ENCODE results near the gene PDXDC1.
A peak's percentile ranks its signal among the peaks of the same experiment; 100 is the strongest.
"Not testable (repeated sequence)": the region's sequence is repeated elsewhere in the genome, so short reads cannot be mapped to it uniquely, and the experiment has no call there.

Gene PDXDC1

DNA sequence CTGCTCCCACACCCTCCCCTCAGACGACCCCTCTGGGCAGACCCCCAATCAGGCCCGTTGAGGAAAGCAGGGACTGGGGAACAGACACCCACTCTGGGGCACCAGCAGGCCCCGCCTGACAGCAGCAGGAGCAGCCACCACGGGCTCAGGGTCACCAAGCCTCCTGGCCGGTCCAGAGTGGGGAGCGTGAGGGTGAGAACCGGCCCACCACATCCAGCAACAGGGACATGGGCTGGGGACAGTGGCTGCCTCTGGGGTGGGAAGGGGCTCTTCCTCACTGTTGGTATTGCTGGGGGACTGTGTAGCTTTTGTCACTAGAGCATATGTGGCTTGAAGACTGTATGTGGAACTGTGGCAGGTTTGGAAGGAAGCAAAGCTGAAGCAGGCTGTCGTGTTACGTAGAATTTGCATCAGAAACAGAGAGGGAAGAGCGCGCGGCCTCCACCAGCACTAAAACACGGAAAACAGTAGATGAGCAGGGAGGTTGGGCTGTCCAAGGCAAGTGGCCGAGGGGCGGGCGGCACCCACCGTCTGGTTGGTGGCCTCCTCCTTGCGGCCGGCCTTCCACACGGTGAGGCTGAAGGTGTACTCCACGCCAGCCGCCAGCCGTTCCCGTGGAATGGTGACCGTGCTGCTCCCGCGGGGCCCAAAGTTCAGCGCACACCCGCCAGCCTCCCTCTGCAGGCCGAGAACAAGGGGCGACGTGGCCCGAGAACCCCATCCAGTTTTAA, 160.1 kb downstream of the PDXDC1 start:
- not testable (repeated sequence) for H3K4me3 ChIP-seq (ENCODE audit: low read length); DNase-seq (ENCODE audit: low read depth)

DNA sequence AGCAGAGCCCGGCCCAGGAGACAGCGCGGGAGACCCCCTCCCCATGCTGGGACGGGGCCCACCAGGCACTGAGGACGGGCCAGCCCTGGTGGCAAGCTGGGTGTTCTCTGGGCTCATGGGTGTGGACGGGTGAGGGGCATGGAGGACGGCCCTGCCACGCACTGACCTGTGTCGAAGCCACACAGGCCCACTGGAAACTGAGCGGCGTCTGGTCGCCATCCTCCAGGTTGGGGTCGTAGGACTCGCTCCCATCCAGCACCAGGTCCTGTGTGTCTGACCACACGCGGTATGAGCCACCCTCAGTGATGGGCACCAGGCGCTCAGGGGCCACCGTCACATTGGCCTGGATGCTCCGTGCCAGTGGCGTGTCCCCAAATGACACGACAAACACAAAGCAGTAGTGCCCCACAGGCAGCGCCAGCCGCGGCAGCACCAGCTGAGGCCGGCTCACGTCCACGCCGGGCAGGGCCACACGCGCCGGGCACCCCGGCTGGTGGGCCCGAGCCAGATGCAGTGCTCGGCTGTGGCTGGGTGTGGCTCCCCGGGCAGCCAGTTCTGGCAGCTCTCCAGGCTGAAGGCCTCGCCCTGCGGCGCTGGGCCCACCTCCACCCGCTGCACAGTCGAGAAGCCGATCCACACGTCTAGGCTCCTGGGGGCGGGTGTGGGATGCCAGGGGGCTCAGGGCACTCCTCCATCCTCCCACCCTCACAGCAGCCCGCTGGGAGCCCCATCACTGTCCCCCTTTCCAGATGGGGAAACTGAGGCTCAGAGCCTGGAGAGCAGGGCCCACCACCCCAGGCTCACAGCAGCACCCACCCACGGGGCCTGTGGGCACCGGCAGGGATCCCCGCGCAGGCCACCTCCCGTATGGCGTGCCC, 160.9 kb downstream of the PDXDC1 start:
- H3K4me3 ChIP-seq (ENCODE audit: low read length); DNase-seq (ENCODE audit: low read depth): not testable (repeated sequence)

DNA sequence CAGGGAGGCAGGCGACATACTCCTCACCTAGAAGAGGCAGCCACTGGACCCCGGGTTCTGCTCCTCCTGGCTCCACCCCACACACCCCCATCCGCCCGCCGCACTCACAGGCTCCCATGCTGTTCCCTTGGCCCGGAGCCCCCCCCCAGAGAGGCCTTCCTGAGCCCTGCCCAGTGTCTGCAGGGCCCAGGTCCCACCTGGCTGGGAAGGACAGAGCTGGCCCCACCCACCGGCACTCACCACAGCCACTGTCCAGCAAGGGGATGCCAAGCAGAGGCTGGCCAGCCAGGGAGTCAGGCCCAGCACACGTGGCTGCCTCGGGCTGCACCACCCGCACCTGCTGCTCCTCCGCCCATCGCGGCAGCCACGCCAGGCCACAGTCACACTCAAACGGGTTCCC, 162.7 kb downstream of the PDXDC1 start:
- not testable (repeated sequence) for H3K4me3 ChIP-seq (ENCODE audit: low read length); DNase-seq (ENCODE audit: low read depth)

DNA sequence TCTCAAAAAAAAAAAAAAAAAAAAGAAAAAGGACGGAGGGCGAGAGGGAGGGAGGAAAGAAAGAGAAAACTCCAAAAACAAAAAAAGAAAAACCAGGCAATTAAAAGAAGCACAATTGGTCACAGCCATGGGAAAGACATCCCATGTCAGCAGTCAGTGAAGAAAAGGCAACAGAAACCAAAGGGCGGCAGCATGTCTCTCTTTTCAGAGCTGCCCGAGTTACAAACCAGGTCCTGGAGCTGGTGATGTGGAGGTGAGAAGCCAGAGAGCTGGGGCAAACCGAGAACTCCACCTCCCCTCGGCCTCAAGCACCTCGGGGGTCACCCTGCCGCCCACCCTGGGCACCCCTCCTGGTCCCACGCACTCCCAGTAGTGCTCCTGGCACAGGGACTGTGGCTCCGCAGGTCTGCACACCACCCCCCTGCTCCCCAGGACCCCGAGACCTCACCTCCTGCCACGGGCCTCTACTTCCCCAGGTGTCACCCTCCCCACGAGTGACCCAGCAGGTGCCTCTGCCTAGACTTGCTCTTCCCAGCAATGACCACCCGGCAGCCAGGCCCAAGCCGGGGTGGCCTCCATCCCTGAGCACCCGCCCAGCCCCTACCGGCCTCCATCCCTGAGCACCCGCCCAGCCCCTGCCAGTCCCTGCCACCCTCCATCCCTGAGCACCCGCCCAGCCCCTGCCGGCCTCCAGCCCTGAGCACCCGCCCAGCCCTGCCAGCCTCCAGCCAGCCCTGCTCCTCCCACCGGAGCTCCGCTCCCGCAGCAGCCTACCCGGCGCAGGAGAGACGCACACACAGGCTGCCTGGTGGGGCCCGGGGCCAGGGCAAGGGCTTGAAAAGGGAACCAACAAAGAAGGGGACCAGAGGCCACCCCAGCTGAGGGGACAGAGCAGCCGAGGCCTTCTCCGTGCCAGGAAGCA, 165.9 kb downstream of the PDXDC1 start:
- H3K4me3 ChIP-seq (ENCODE audit: low read length); DNase-seq (ENCODE audit: low read depth): not testable (repeated sequence)

DNA sequence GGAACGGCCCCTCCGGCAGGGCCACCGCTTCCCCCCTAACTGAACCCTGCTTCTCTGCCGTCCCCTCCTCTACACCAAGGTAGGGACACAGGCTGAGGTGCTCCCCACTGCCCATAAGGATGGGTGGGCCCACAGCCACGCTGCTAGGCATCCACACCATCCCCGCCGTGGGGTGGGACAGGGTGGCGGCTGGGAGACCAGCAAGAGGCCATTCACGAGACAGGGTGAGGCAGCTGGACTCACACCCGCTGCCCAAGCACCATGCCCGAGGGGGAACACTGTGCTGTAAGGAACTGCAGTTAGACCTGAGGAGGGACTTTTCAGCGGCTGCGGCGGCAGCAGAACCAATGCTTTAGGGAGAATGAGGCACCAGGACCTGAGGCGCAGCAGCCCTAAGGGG, 166.8 kb downstream of the PDXDC1 start:
- no peak overlapping the region for H3K4me3 ChIP-seq (ENCODE audit: low read length)
- no peak for DNase-seq (ENCODE audit: low read depth)
- TF ChIP-seq, protein P1, sequence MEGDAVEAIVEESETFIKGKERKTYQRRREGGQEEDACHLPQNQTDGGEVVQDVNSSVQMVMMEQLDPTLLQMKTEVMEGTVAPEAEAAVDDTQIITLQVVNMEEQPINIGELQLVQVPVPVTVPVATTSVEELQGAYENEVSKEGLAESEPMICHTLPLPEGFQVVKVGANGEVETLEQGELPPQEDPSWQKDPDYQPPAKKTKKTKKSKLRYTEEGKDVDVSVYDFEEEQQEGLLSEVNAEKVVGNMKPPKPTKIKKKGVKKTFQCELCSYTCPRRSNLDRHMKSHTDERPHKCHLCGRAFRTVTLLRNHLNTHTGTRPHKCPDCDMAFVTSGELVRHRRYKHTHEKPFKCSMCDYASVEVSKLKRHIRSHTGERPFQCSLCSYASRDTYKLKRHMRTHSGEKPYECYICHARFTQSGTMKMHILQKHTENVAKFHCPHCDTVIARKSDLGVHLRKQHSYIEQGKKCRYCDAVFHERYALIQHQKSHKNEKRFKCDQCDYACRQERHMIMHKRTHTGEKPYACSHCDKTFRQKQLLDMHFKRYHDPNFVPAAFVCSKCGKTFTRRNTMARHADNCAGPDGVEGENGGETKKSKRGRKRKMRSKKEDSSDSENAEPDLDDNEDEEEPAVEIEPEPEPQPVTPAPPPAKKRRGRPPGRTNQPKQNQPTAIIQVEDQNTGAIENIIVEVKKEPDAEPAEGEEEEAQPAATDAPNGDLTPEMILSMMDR (conservative IDR thresholded peaks at IDR 0.05; ENCODE audit: low read depth, low read length): no peak

DNA sequence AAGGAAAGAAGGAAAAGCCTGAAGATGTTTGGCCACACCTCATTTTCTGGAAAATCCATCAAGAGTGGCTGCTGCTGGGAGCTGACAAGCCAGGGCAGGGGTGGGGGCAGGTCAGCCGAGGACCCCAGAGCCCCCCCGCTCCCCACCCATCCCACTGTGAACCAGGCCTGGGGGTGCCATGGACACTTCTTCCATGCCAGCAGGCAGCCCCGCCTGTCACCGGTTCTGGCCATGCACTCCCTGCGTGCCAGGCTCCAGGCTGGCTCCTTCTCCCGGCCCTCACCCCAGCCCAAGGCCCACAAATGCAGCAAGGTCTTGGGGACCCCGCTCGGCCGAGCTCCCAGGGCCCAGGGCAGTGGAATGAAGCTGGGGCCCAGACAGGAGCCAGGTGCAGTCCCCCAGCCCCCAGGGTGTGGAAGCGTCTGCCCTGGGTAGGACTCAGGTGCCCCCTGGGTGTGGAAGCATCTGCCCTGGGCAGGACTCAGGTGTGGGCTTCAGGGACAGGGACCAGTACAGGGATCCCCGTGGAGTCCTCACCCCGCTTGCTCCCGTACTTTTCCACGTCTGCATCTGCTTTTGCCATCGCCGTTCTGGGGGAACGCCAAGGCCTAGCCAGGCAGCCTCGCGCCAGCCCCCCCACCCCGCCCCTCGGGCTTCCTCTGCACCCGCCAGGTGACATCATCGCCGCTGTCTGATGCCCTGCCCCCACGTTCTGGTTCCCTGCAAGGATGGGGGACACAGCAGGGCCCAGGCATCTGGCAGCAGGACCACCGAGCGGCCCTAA, 167.5 kb downstream of the PDXDC1 start:
- not testable (repeated sequence) for DNase-seq (ENCODE audit: low read depth); H3K4me3 ChIP-seq (ENCODE audit: low read length)

DNA sequence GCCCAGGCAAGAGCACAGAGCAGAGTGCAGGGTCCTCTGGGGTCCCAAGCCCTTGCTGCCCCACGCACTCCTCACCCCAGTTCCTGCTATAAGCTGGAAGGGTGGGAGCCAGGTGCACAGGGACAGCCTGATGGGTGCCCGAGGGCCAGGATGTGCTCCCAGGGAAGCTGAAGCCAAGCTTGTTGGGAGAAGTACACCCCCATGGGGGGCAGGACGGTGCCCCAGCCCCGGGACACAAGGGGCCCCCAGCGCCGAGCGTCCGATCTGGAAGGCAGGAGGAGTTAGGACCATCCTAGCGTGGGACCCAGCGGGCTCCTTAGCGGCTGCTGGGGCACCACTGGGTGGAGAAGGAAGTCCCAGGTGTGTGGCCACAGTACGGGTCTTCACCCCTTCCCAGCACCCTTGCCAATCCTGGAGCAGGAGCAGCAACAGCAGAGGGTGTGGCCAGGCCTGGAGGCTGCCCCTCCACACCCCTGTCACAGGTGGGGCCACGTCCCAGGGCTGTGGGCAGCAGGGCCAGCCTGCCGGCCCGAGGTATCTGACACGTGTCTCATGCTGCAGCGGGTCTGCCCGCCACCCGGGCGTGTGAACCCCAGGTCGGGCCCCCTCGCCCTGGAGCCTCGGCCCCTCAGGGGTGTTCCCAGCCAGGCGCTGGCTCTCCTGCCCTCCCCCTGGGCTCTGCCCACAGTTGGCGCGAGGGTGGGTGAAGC, 168.2 kb downstream of the PDXDC1 start:
- H3K4me3 ChIP-seq (ENCODE audit: low read length): not testable (repeated sequence)

DNA sequence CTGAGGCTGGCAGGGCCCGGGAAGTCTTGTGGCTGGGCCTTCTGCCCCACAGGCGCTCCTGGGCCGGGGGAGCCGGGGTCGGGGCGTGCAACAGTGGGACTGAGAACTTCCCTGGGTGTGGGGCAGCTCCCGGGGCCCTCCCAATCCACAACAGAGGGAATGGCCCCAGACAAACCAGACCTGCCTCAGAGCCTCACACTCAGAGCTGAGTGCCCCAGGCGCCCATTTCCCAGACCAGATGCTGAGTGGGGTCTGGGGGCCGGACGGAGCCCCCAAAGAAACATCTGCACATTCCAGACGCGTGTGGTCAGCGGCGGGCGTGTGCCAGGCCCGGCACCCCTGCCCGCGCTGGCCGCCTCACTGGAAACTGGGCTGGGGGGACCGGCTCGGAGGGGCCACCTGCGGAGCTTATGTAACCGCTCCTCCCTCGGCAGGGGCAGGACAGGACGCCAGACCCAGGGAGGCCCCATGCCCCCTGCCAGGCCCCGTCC, 168.8 kb downstream of the PDXDC1 start:
- H3K4me3 ChIP-seq (ENCODE audit: low read length); DNase-seq (ENCODE audit: low read depth): not testable (repeated sequence)

More for the DNA sequence above, 168.2 kb downstream of the PDXDC1 start:
- not testable (repeated sequence) for DNase-seq (ENCODE audit: low read depth)

DNA sequence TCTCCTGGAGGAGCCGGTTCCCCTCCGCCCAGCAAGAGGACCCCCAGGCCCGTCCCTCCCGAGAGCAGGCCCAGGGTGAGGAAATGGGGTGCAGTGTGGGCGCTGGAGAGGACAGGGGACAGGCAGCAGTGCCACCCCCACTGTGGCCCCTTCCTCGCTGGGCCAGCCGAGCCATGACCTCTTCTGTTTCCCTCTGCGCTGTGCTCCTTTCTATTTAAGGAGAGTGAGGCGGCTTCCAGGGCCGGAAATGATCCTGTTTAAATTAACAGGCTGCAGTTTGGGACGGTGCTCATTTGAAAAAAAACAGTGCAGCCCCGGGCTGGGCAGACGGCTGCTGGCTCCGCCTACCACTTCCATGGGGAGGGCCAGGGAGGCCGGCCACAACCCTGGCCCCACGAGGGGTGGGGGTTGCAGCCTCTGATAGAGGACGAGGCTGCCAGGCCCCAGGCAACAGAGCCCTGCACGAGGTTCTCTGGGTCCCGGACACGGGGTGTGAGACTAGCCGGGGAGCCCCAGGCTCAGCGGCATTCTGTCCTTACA, 169.3 kb downstream of the PDXDC1 start:
- not testable (repeated sequence) for DNase-seq (ENCODE audit: low read depth); H3K4me3 ChIP-seq (ENCODE audit: low read length)

DNA sequence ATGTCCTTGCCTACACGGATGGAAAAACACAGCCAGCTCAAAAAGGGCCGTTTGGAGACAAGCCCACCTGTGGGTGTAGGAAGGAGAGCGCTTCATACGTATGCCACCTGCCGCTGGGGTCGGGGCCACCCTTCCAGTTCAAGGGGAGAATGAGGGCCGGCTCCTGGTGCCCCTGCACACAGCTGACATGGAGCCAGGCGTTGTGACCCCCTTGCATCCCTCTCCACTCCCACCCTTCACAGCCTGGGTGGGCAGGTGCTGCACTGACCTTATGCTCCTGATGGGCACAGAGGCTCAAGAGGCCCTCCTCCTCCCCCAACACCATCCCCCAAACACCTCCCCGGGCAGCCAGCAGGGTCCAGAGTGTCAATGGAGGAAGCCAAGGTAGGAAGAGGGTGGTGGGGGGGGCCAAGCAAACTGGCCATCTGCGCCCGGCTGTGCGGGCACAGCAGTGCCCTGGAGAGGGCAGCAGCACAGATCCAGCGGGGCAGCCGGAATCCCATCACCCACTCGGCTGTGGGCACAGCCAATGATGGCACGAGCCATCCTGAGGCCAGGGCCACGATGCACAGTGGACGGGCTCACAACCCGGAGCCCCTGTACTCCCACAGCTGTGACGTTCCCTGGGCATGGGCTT, 170.1 kb downstream of the PDXDC1 start:
- DNase-seq (ENCODE audit: low read depth); H3K4me3 ChIP-seq (ENCODE audit: low read length): not testable (repeated sequence)

DNA sequence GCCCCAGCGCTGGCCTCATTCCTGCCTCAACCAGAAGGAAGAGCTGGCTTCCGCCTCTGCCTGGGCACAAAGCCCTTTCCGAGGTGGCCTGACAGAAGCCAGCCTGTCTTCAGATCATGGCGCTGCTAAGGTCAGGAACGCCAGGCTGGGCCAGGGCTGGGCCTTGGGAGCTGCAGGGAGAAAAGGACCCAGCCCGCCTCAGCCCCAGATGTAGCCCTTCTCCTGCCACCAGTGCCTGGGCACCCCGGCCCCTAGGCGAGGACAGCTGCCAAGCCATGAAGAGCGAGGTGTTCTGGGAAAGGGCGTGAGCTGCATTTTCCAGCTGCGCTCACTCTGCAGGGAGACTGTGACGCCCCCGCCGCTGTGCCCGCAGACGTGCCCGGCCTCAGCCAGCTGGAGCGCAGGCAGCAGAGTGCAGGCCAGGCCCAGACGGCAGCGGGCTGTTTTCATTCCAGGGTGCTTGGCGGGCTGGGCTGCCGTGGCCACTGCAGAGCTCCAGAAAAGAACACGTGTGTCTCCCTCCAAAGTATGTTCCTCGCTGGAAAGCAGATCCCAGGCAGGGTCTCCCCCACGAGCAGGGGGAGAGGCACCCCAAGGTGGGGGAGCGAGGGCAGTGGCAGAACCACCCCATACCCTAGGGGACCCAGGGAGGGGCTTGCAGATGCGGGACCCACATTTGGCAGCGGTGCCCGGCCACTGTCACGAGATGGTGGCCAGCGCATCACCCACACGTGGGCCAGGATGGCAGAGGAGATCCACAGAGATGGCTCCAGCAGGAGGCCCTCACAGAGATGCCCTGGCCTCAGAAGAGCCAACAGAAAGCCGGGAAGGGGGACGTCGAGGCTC, 170.8 kb downstream of the PDXDC1 start:
- not testable (repeated sequence) for H3K4me3 ChIP-seq (ENCODE audit: low read length); DNase-seq (ENCODE audit: low read depth)

DNA sequence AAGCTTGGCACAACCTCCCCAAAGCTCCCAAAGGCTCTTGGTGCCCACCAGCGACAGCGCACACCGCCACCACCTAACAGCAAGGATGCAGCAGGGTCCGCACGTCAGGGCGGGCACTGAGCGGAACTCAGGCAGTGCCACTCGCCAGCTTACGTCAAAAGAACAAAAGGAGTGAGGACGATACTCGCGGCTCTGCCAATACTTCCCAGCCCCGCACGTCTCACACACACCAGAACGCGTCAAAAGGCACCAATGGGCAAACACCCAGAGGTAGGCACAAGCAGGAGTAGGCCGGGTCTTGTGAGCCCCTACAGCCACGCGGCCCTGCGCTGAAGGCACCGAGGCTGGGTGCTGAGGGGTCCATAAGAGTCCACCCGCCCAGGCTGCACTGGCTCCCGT, 171.4 kb downstream of the PDXDC1 start:
- not testable (repeated sequence) for DNase-seq (ENCODE audit: low read depth); H3K4me3 ChIP-seq (ENCODE audit: low read length)

DNA sequence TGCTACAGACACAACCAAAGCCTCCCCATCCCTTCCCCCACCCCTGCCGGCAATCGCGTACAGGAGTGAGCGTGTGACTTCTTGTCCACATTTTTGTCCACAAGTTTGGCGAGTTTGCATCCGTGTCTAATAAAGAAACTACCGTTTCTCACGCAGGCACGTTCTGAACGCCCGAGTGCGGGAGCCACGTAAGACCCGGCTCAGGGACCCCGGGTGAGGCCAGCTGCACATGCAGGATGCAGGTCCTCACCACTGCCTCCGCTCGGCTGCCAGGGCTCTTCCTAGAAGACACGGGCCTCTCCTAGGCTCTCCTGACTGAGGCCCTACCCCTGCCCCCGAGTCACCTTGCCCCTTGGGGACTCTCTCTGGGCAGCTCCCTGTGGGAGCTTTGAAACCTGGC, 174.0 kb downstream of the PDXDC1 start:
- DNase-seq (ENCODE audit: low read depth); H3K4me3 ChIP-seq (ENCODE audit: low read length): not testable (repeated sequence)

DNA sequence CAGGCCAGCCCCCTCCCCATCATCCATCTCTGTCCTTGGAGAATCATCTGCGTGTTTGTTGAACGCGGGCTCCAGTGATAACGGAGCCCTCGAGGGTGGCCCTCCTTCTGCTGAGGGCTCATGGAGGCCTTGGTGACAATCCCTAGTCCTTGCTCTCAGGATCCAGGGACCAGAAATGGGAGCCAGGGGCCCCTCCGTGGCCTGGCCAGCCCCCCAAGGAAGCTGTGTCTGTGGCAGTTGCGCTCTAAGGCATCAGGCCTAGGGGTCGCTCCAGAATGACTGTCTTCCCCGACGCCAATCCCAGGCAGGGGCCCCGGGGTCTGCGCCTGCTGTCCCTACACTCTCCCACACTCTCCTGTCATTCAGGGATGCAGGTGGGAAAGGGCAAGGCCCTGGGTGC, 174.4 kb downstream of the PDXDC1 start:
- not testable (repeated sequence) for DNase-seq (ENCODE audit: low read depth); H3K4me3 ChIP-seq (ENCODE audit: low read length)

DNA sequence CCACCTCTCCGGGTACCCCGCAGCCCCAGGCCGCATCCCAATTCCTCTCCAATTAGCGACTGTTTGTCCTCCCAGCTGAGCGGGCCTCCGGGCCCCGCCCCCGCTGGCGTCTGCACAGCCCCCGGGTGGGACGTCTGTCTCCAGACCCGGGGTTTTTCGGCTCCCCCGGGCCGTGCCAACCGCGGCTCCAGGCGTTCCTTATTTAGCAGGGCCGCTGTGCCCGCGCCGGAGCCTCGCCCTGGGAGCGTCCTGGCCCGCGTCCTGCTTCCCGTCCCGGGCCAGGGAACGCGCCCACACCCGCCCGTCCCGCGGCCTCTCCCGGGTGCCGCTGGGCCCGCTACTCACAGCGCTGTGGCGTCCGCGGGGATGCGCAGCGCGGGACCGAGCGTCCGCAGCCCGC, 179.2 kb downstream of the PDXDC1 start:
- DNase-seq (ENCODE audit: low read depth): not testable (repeated sequence)
- peak overlapping the region; percentile 43 for H3K4me3 ChIP-seq (ENCODE audit: low read length)
